ENCODE measurements around the gene FOXC1.

FOXC1 gene

DNA sequence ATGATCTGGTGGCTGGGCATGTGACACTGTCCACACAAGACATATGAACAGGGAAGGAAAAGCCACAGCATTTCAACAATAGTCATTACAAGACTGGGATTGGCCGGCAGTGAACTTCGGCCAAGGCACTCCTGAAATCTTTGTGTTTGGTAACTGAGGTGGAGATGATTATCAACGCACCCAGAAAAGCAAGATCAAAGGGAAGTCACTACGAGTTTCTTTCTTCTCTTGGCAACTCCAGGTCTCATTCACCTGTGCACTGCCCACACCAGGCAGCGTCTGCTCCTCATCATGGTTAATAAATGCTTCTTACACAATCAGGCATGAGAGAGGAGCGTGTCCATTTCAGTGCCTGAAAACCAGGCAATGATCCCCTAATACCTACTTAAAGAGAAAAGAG, 20.5 kb upstream of the FOXC1 start:
- TF ChIP-seq, protein P1, sequence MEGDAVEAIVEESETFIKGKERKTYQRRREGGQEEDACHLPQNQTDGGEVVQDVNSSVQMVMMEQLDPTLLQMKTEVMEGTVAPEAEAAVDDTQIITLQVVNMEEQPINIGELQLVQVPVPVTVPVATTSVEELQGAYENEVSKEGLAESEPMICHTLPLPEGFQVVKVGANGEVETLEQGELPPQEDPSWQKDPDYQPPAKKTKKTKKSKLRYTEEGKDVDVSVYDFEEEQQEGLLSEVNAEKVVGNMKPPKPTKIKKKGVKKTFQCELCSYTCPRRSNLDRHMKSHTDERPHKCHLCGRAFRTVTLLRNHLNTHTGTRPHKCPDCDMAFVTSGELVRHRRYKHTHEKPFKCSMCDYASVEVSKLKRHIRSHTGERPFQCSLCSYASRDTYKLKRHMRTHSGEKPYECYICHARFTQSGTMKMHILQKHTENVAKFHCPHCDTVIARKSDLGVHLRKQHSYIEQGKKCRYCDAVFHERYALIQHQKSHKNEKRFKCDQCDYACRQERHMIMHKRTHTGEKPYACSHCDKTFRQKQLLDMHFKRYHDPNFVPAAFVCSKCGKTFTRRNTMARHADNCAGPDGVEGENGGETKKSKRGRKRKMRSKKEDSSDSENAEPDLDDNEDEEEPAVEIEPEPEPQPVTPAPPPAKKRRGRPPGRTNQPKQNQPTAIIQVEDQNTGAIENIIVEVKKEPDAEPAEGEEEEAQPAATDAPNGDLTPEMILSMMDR (IDR thresholded peaks at IDR 0.05; ENCODE audit: insufficient read depth, low read depth, low read length, missing control alignments) = no peak
- H3K4me3 ChIP-seq (ENCODE audit: low read length) = no peak overlapping the region
- no peak for DNase-seq (ENCODE audit: low read depth)

DNA sequence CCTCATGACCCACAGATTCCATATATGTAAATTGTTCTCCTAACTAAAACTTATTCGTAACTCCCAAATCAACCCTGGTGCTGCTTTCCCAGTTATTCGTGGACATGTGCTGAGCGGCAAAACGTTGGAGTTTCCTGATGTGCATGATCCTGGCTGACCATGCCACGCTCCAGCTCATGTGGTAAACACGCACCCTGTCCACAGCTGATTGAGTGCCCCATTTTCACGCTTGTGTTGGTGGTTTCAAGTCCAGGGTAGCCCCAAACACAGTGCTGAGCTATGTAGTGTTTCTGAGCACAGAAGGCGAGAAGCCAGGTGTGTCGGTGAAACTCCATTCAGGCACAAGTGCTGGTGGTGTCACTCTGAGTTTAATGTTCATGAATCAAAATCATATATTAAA, 19.1 kb upstream of the FOXC1 start:
- no peak overlapping the region for H3K4me3 ChIP-seq (ENCODE audit: low read length)
- TF ChIP-seq, protein P1 (IDR thresholded peaks at IDR 0.05; ENCODE audit: insufficient read depth, low read depth, low read length, missing control alignments) = no peak
- DNase-seq (ENCODE audit: low read depth) = no peak

DNA sequence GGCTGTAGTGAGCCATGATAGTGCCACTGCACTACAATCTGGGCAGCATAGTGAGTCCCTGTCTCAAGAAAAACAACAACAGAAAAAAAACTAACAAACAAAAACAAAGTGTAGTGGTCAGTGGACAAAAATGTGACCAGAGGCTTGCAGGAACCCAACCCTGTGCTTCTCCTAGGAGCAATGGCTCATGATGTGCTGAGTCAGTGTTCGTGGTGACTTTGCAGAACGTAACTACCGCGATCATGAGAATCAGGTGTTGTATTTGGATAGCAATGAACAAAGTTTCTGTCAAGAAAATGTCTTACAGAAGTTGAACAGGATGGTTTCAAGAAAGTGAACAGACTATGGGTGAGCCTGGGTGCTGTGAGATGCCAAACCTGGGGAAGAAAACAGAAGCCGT, 18.5 kb upstream of the FOXC1 start:
- DNase-seq (ENCODE audit: low read depth) = no peak
- no peak overlapping the region for H3K4me3 ChIP-seq (ENCODE audit: low read length)
- TF ChIP-seq, protein P1 (IDR thresholded peaks at IDR 0.05; ENCODE audit: insufficient read depth, low read depth, low read length, missing control alignments) = no peak

DNA sequence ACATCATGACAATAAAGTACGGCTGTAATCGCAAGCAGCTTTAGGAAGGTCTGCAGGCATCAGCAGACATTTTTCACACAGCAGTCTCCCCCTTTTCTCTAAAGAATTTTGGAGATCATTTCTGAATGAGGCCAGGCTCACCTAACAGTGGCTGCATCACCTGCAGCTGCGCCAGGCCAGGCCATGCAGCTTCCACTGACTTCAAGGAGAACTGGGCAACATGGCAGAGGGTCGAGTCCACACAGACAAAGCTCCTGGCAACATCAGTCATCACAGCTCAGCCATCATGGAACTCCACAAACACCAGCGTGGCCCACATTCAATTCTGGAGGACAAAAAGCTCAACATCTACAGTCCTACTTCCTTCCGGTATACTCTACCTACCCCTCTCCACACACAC, 17.8 kb upstream of the FOXC1 start:
- TF ChIP-seq, protein P1 (IDR thresholded peaks at IDR 0.05; ENCODE audit: insufficient read depth, low read depth, low read length, missing control alignments) = no peak
- no peak for DNase-seq (ENCODE audit: low read depth)
- H3K4me3 ChIP-seq (ENCODE audit: low read length) = no peak overlapping the region

DNA sequence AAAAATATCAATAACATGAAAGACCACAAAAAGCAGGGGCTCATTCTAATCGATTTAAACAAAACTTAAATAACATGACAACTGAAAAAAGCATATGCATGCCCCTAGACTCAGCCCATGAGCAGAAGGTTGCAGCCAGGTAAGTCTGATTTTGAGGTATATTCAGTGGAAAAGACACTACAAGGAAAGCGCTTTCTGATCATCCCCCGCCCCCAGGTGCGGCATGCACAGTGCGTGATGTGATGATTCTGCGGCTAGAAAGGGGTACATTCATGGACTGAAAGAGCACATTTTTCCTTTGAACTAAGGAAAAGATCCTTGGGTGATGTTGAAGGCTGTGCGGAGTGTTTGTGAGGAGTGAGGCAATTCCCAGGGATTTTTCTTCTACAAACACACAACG, 16.9 kb upstream of the FOXC1 start:
- TF ChIP-seq, protein P1 (IDR thresholded peaks at IDR 0.05; ENCODE audit: insufficient read depth, low read depth, low read length, missing control alignments) = no peak
- no peak overlapping the region for H3K4me3 ChIP-seq (ENCODE audit: low read length)
- no peak for DNase-seq (ENCODE audit: low read depth)

DNA sequence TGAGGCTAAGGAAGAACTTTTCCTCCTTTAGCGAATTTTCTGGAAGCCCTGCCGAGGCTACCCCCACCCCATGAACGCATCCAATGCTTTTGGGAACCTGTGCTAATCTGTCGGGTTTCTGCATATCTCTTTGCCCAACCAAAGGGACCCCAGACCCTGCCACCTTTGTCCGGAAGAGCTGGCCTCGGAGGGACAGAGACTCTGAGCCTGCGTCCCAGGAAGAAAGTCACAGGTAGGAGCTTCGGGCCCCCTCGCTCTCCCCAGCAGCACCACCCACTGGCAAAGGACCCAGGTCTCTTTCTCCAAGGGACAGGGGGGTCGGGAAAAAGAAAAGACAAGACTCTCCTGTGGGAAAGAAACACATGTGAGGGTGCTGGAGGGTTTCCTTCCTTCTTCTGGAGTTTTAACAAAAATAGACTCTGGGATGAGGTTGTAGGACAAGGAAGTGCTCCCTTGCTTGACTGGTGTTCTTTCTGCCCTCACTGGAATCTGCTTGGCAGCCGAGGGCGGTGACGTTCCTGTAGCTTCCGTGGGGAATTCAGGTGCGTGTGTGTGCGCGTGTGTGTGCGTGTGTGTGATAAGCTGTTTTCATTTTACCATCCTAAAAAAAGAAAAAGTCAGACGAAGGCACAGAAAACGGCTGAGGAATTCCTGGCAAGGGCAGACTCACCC, 16.3 kb upstream of the FOXC1 start:
- TF ChIP-seq, protein P1 (IDR thresholded peaks at IDR 0.05; ENCODE audit: insufficient read depth, low read depth, low read length, missing control alignments) = no peak
- DNase-seq (ENCODE audit: low read depth) = peak; percentile 36
- H3K4me3 ChIP-seq (ENCODE audit: low read length) = no peak overlapping the region

DNA sequence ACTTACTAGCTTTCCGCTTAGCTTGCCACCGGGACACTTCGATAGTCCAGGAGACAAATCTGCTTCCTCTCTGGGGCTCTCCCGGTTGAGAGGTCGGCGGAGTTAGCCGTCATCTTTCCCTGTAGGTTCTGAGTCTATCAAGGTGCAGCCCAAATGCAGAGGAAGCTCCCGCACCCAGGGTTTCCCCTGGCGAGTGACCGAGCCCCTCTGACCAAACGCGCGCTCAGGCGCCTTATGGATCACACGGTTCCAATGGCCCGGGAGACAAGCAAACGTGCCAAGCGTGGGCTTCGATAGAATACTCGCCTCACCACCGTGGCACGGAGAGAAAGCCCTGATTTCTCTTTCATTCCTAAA, 15.8 kb upstream of the FOXC1 start:
- no peak overlapping the region for H3K4me3 ChIP-seq (ENCODE audit: low read length)
- DNase-seq (ENCODE audit: low read depth) = no peak
- TF ChIP-seq, protein P1 (IDR thresholded peaks at IDR 0.05; ENCODE audit: insufficient read depth, low read depth, low read length, missing control alignments) = no peak

Data from epithelial cell of esophagus (primary cell).